NT2/D1 (cell line): Measurements from ENCODE around the gene SATB2.

Experiments used
- SUZ12 ChIP-seq: IDR thresholded peaks from 2 replicates; pipeline ENCODE4 v1.6.1; 2011; ENCODE audit not compliant: insufficient read length, insufficient read depth; ENCODE audit errors: extremely low read depth
- YY1 ChIP-seq: IDR thresholded peaks from 2 replicates; pipeline ENCODE4 v1.6.1; 2011; ENCODE audit not compliant: insufficient read length, insufficient read depth
- ZNF274 ChIP-seq: IDR thresholded peaks from 2 replicates; pipeline ENCODE4 v1.6.1; 2011; ENCODE audit warnings: mild to moderate bottlenecking, low read depth, low read length

- TF ChIP-seq ZNF274: no peak
- TF ChIP-seq SUZ12: no peak
- TF ChIP-seq YY1: no peak
Observed at GRCh38 chr2:199356412-199356811, 101.3 kb downstream of the SATB2 start.
